B cell (primary cell): ENCODE results near the gene PALM2AKAP2. TPM values are rescaled to one million over a fixed set of nuclear protein-coding genes. Genes with fewer than 3 reads are reported as not detected.

Source experiments
- ATAC-seq: fragments of 200-7000 bp; cut with Tn5 transposase; one replicate; pipeline ENCODE4 v1.10.0; 2021; ENCODE audit warnings: low read depth, mild to moderate bottlenecking, moderate number of reproducible peaks, moderate library complexity
- CTCF ChIA-PET: fragments of 350-600 bp; sonication (Branson Sonifier 250); formaldehyde crosslinking; loops from one replicate; lab custom pipeline; 2021; ENCODE audit warnings: antibody characterized with exemption, inconsistent platforms; lab: Charles Lee
- POLR2A ChIA-PET: fragments of 350-600 bp; sonication (Branson Sonifier 250); formaldehyde crosslinking; loops from one replicate; lab custom pipeline; 2021; ENCODE audit warnings: antibody characterized with exemption; lab: Charles Lee
- DNase-seq: peaks from one replicate; pipeline ENCODE4 v3.0.0; 2013
- H2AFZ ChIP-seq: 2 replicates; pipeline ENCODE4 v1.6.1; 2012; ENCODE audit warnings: mild to moderate bottlenecking, low read depth, low read length; ENCODE audit not compliant: insufficient read depth, poor library complexity, severe bottlenecking
- H3K27ac ChIP-seq, 2 donors: 1 replicate in 1 of 2; 2 replicates in 1 of 2; pipeline ENCODE4 v1.5.1; 2012 to 2013; ENCODE audit warnings: low read length in 2 of 2, mild to moderate bottlenecking in 2 of 2, moderate library complexity in 1 of 2
- H3K27me3 ChIP-seq, 4 experiments: fragments of 200-600 bp in 1 of 4; sonication (generic) in 1 of 4; replicated peaks in 1 of 4; 1 replicate in 2 of 4; 2 replicates in 2 of 4; pipeline versions ENCODE4 v1.6.1 to v1.7.0; 2013 to 2016; ENCODE audit warnings: low read length in 3 of 4, mild to moderate bottlenecking in 2 of 4, mixed read lengths in 1 of 4, moderate library complexity in 1 of 4; ENCODE audit not compliant: insufficient read depth in 4 of 4, control insufficient read depth in 3 of 4; ENCODE audit errors: control extremely low read depth in 1 of 4
- H3K36me3 ChIP-seq, 2 experiments: replicated peaks in 1 of 2; 1 replicate in 1 of 2; 2 replicates in 1 of 2; pipeline versions ENCODE4 v1.6.1 to v1.7.1; 2013; ENCODE audit warnings: low read length in 1 of 2; ENCODE audit not compliant: insufficient read depth in 2 of 2, control insufficient read depth in 1 of 2; ENCODE audit errors: control extremely low read depth in 1 of 2, extremely low read depth in 1 of 2
- H3K4me1 ChIP-seq, 2 donors: fragments of 200-600 bp in 1 of 2; sonication (generic) in 1 of 2; 1 replicate in 1 of 2; 2 replicates in 1 of 2; pipeline versions ENCODE4 v1.5.1 to v1.6.1; 2013 to 2017; ENCODE audit warnings: low read length in 2 of 2; ENCODE audit not compliant: control insufficient read depth in 2 of 2, insufficient read depth in 2 of 2
- H3K4me2 ChIP-seq: replicated peaks from 2 replicates; pipeline ENCODE3; 2012; ENCODE audit warnings: mild to moderate bottlenecking, low read depth, low read length; ENCODE audit not compliant: poor library complexity, severe bottlenecking
- H3K4me3 ChIP-seq, 5 experiments: fragments of 200-600 bp in 1 of 5; sonication (generic) in 1 of 5; 1 replicate in 3 of 5; 2 replicates in 2 of 5; pipeline versions ENCODE4 v1.5.1 to v1.7.0; 2011 to 2016; ENCODE audit warnings: low read length in 4 of 5, mild to moderate bottlenecking in 4 of 5, low read depth in 2 of 5, control low read depth in 1 of 5, moderate library complexity in 1 of 5; ENCODE audit not compliant: insufficient read depth in 1 of 5; ENCODE audit errors: control extremely low read depth in 1 of 5, extremely low read depth in 1 of 5
- H3K79me2 ChIP-seq: fragments of 200-600 bp; sonication (generic); one replicate; pipeline ENCODE4 v1.6.0; 2016; ENCODE audit warnings: low read length; ENCODE audit not compliant: control insufficient read depth, insufficient read depth
- H3K9ac ChIP-seq: fragments of 200-600 bp; sonication (generic); 2 replicates; pipeline ENCODE4 v1.6.1; 2017; ENCODE audit warnings: mild to moderate bottlenecking, low read length, moderate library complexity
- H3K9me3 ChIP-seq, 3 donors: one replicate each; pipeline versions ENCODE4 v1.6.1 to v1.7.1; 2013; ENCODE audit warnings: low read length in 2 of 3; ENCODE audit not compliant: control insufficient read depth in 2 of 3, insufficient read depth in 1 of 3; ENCODE audit errors: control extremely low read depth in 1 of 3
- H4K20me1 ChIP-seq: 2 replicates; pipeline ENCODE4 v1.6.0; 2012; ENCODE audit warnings: mild to moderate bottlenecking, low read length; ENCODE audit not compliant: insufficient read depth, control insufficient read depth, poor library complexity, severe bottlenecking
- H3K27ac Mint-ChIP-seq: one replicate; pipeline ENCODE4 v1.8.0; 2021; ENCODE audit warnings: mixed read lengths
- H3K27me3 Mint-ChIP-seq: one replicate; pipeline ENCODE4 v1.8.0; 2021; ENCODE audit warnings: mixed read lengths
- H3K4me1 Mint-ChIP-seq: one replicate; pipeline ENCODE4 v1.8.0; 2021; ENCODE audit warnings: mixed read lengths
- H3K4me3 Mint-ChIP-seq: one replicate; pipeline ENCODE4 v1.8.0; 2021; ENCODE audit warnings: mixed read lengths
- H3K9me3 Mint-ChIP-seq: one replicate; pipeline ENCODE4 v1.8.0; 2022; ENCODE audit warnings: mixed read lengths; ENCODE audit not compliant: insufficient read depth
- EZH2 ChIP-seq: IDR thresholded peaks from 2 replicates; pipeline ENCODE4 v1.6.1; 2012; ENCODE audit warnings: borderline replicate concordance, low read depth, mild to moderate bottlenecking, moderate library complexity, low read length; ENCODE audit not compliant: insufficient read depth, poor library complexity, severe bottlenecking
- WGBS: methylation state at CpG from one replicate; pipeline ENCODE4 v1.1.5; 2013; ENCODE audit warnings: missing lambda C conversion rate; ENCODE audit not compliant: insufficient coverage; 5-methylcytosine and 5-hydroxymethylcytosine counted together
- intact Hi-C: fragments of 100-400 bp; cut with micrococcal nuclease; formaldehyde crosslinking; loops from one replicate; pipeline ENCODE4 v1.10.0; 2022
- polyA plus RNA-seq: library from polyadenylated mRNA; depleted of rRNA; stranded (reverse); fragments of >200 nt; gene quantifications from 2 replicates; pipeline ENCODE4 v1.2.3, GENCODE V29; 2012
- total RNA-seq, 2 donors: library from RNA; stranded (reverse); fragments of 120-200 nt in 1 of 2; gene quantifications; 1 replicate in 1 of 2; 2 replicates in 1 of 2; pipeline versions ENCODE4 v1.2.3 to v1.2.4, GENCODE V29; 2013 to 2022
- TF ChIP-seq, protein P1 (sequence below): fragments of 200-600 bp; IDR thresholded peaks from one replicate; pipeline ENCODE4 v1.8.0; 2022; ENCODE audit warnings: antibody characterized with exemption, mild to moderate bottlenecking

Gene PALM2AKAP2
- total and polyA plus RNA-seq, 2 donors (not counting 1 experiment from before 2014, with no cell fraction given), result not detected

DNA sequence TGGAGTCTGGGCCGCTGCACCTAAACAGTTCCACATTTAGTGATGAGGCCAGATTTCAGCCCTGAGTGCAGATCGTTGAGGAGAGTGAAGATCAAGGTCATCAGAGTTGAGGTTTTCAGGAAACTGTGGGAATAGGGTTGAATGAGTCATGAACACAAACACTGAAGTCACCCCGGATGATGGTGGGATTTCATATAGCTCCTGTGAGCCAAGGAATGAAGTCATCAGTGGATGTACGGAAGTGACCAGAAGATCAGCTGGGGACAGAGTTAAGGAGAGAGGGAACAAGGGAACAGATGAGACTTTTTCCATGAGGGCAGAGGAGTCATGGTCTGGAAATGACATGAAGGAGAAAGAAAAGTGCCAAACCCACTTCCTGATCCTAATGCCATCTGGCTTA is 36.5 kb downstream of the PALM2AKAP2 start:
- CTCF ChIA-PET, result interaction anchor here (0.9 to 1.1 kb wide), 3 partner anchors 12 to 404 kb away, joined by 3 read pairs; no protein-coding TSS in a partner anchor
- H4K20me1 ChIP-seq, result no peaks in the 10 kb centered on the region
- ATAC-seq (no peak), DNase-seq (no peak)
- POLR2A ChIA-PET, result no interaction called here
- no peak overlapping the region for H3K9ac ChIP-seq
- H3K4me1 ChIP-seq, result no peaks in the 10 kb centered on the region
- no peaks in the 10 kb centered on the region for H3K36me3 ChIP-seq
- no peaks in the 10 kb centered on the region for H3K9me3 Mint-ChIP-seq
- H3K4me3 ChIP-seq, result no peak overlapping the region
- no peak overlapping the region for H3K4me3 Mint-ChIP-seq
- WGBS, result 71% methylated on average over 4 of the region's 4 CpGs
- no peak overlapping the region for H3K27ac Mint-ChIP-seq
- H3K79me2 ChIP-seq, result no peaks in the 10 kb centered on the region
- H3K4me2 ChIP-seq, result no peak overlapping the region
- no peak overlapping the region for H3K27ac ChIP-seq
- intact Hi-C loops, result no loop called here
- peaks cover 13% of the 10 kb centered on the region for H3K27me3 Mint-ChIP-seq
- H3K4me1 Mint-ChIP-seq, result no peaks in the 10 kb centered on the region
- TF ChIP-seq EZH2, result no peak
- TF ChIP-seq, protein P1, sequence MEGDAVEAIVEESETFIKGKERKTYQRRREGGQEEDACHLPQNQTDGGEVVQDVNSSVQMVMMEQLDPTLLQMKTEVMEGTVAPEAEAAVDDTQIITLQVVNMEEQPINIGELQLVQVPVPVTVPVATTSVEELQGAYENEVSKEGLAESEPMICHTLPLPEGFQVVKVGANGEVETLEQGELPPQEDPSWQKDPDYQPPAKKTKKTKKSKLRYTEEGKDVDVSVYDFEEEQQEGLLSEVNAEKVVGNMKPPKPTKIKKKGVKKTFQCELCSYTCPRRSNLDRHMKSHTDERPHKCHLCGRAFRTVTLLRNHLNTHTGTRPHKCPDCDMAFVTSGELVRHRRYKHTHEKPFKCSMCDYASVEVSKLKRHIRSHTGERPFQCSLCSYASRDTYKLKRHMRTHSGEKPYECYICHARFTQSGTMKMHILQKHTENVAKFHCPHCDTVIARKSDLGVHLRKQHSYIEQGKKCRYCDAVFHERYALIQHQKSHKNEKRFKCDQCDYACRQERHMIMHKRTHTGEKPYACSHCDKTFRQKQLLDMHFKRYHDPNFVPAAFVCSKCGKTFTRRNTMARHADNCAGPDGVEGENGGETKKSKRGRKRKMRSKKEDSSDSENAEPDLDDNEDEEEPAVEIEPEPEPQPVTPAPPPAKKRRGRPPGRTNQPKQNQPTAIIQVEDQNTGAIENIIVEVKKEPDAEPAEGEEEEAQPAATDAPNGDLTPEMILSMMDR, result no peak
- no peaks in the 10 kb centered on the region for H3K9me3 ChIP-seq
- H2AFZ ChIP-seq, result no peak overlapping the region
- H3K27me3 ChIP-seq, result peaks cover 0 to 17% (median 2%) of the 10 kb centered on the region in 4 experiments

DNA sequence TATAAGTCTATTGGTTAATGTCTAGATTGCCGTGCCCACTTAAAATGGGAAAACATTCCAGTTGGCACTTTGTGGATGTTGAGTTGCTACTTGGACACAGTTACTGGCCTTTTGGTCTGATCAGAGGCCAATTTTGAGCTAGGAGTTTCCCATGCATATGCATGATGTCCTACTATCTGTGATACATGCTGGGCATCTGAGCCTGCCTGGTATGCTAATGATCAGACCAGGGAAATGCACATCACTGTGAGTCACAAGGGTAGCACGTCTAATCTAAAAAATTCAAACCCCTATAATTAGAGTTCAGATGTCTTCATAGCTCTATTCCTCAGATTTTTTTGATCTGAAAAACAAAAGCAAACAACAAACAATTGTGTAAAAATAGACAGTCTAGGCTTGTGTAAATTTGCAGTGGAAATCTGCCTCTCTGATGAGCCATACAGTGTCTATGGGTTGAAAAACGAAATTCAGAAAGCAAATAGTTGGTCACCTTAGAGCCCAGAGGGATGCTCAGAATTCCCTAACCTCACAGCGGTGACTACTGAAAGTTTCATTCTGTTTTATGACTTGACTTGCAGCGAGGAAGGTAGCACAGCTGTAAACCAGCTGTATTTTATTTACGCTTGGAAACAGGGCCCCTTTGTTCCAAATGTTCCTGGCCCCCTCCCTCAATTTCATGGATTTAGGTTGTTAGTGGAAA is 37.3 kb downstream of the PALM2AKAP2 start:
- H3K4me1 ChIP-seq, result no peaks in the 10 kb centered on the region
- no peak for DNase-seq
- intact Hi-C loops, result no loop called here
- Mint-ChIP-seq H3K27me3 (peaks cover 15% of the 10 kb centered on the region), H3K9me3 (no peaks in the 10 kb centered on the region), H3K27ac (no peak overlapping the region), H3K4me1 (no peaks in the 10 kb centered on the region), H3K4me3 (no peak overlapping the region)
- H2AFZ ChIP-seq, result no peak overlapping the region
- H3K27me3 ChIP-seq, result peaks cover 0 to 15% (median 2%) of the 10 kb centered on the region in 4 experiments
- no peak overlapping the region for H3K27ac ChIP-seq
- no peak overlapping the region for H3K4me2 ChIP-seq
- ChIA-PET CTCF (interaction anchor here (0.6 to 1.1 kb wide), 4 partner anchors 11 to 1450 kb away, joined by 3 to 5 read pairs (median 3); no protein-coding TSS in a partner anchor), POLR2A (no interaction called here)
- TF ChIP-seq EZH2, result no peak
- TF ChIP-seq, protein P1, result no peak
- no peak overlapping the region for H3K4me3 ChIP-seq
- 53% methylated on average over 5 of the region's 6 CpGs for WGBS
- no peaks in the 10 kb centered on the region for H3K9me3 ChIP-seq
- no peaks in the 10 kb centered on the region for H4K20me1 ChIP-seq
- ATAC-seq, result no peak
- H3K9ac ChIP-seq, result no peak overlapping the region
- no peaks in the 10 kb centered on the region for H3K36me3 ChIP-seq
- H3K79me2 ChIP-seq, result no peaks in the 10 kb centered on the region
